B cell (primary cell): ENCODE results near the gene ZFP2. TPM values are rescaled to one million over a fixed set of nuclear protein-coding genes. Genes with fewer than 3 reads are reported as not detected.

Experiments used
- ATAC-seq: fragments of 200-7000 bp; cut with Tn5 transposase; one replicate; pipeline ENCODE4 v1.10.0; 2021; ENCODE audit warnings: low read depth, mild to moderate bottlenecking, moderate number of reproducible peaks, moderate library complexity
- CTCF ChIA-PET: fragments of 350-600 bp; sonication (Branson Sonifier 250); formaldehyde crosslinking; loops from one replicate; lab custom pipeline; 2021; ENCODE audit warnings: antibody characterized with exemption, inconsistent platforms; lab: Charles Lee
- POLR2A ChIA-PET: fragments of 350-600 bp; sonication (Branson Sonifier 250); formaldehyde crosslinking; loops from one replicate; lab custom pipeline; 2021; ENCODE audit warnings: antibody characterized with exemption; lab: Charles Lee
- DNase-seq: peaks from one replicate; pipeline ENCODE4 v3.0.0; 2013
- H2AFZ ChIP-seq: 2 replicates; pipeline ENCODE4 v1.6.1; 2012; ENCODE audit warnings: mild to moderate bottlenecking, low read depth, low read length; ENCODE audit not compliant: insufficient read depth, poor library complexity, severe bottlenecking
- H3K27ac ChIP-seq, 2 donors: 1 replicate in 1 of 2; 2 replicates in 1 of 2; pipeline ENCODE4 v1.5.1; 2012 to 2013; ENCODE audit warnings: low read length in 2 of 2, mild to moderate bottlenecking in 2 of 2, moderate library complexity in 1 of 2
- H3K27me3 ChIP-seq, 4 experiments: fragments of 200-600 bp in 1 of 4; sonication (generic) in 1 of 4; replicated peaks in 1 of 4; 1 replicate in 2 of 4; 2 replicates in 2 of 4; pipeline versions ENCODE4 v1.6.1 to v1.7.0; 2013 to 2016; ENCODE audit warnings: low read length in 3 of 4, mild to moderate bottlenecking in 2 of 4, mixed read lengths in 1 of 4, moderate library complexity in 1 of 4; ENCODE audit not compliant: insufficient read depth in 4 of 4, control insufficient read depth in 3 of 4; ENCODE audit errors: control extremely low read depth in 1 of 4
- H3K36me3 ChIP-seq, 2 experiments: replicated peaks in 1 of 2; 1 replicate in 1 of 2; 2 replicates in 1 of 2; pipeline versions ENCODE4 v1.6.1 to v1.7.1; 2013; ENCODE audit warnings: low read length in 1 of 2; ENCODE audit not compliant: insufficient read depth in 2 of 2, control insufficient read depth in 1 of 2; ENCODE audit errors: control extremely low read depth in 1 of 2, extremely low read depth in 1 of 2
- H3K4me1 ChIP-seq, 2 donors: fragments of 200-600 bp in 1 of 2; sonication (generic) in 1 of 2; 1 replicate in 1 of 2; 2 replicates in 1 of 2; pipeline versions ENCODE4 v1.5.1 to v1.6.1; 2013 to 2017; ENCODE audit warnings: low read length in 2 of 2; ENCODE audit not compliant: control insufficient read depth in 2 of 2, insufficient read depth in 2 of 2
- H3K4me2 ChIP-seq: replicated peaks from 2 replicates; pipeline ENCODE3; 2012; ENCODE audit warnings: mild to moderate bottlenecking, low read depth, low read length; ENCODE audit not compliant: poor library complexity, severe bottlenecking
- H3K4me3 ChIP-seq, 5 experiments: fragments of 200-600 bp in 1 of 5; sonication (generic) in 1 of 5; 1 replicate in 3 of 5; 2 replicates in 2 of 5; pipeline versions ENCODE4 v1.5.1 to v1.7.0; 2011 to 2016; ENCODE audit warnings: low read length in 4 of 5, mild to moderate bottlenecking in 4 of 5, low read depth in 2 of 5, control low read depth in 1 of 5, moderate library complexity in 1 of 5; ENCODE audit not compliant: insufficient read depth in 1 of 5; ENCODE audit errors: control extremely low read depth in 1 of 5, extremely low read depth in 1 of 5
- H3K79me2 ChIP-seq: fragments of 200-600 bp; sonication (generic); one replicate; pipeline ENCODE4 v1.6.0; 2016; ENCODE audit warnings: low read length; ENCODE audit not compliant: control insufficient read depth, insufficient read depth
- H3K9ac ChIP-seq: fragments of 200-600 bp; sonication (generic); 2 replicates; pipeline ENCODE4 v1.6.1; 2017; ENCODE audit warnings: mild to moderate bottlenecking, low read length, moderate library complexity
- H3K9me3 ChIP-seq, 3 donors: one replicate each; pipeline versions ENCODE4 v1.6.1 to v1.7.1; 2013; ENCODE audit warnings: low read length in 2 of 3; ENCODE audit not compliant: control insufficient read depth in 2 of 3, insufficient read depth in 1 of 3; ENCODE audit errors: control extremely low read depth in 1 of 3
- H4K20me1 ChIP-seq: 2 replicates; pipeline ENCODE4 v1.6.0; 2012; ENCODE audit warnings: mild to moderate bottlenecking, low read length; ENCODE audit not compliant: insufficient read depth, control insufficient read depth, poor library complexity, severe bottlenecking
- H3K27ac Mint-ChIP-seq: one replicate; pipeline ENCODE4 v1.8.0; 2021; ENCODE audit warnings: mixed read lengths
- H3K27me3 Mint-ChIP-seq: one replicate; pipeline ENCODE4 v1.8.0; 2021; ENCODE audit warnings: mixed read lengths
- H3K4me1 Mint-ChIP-seq: one replicate; pipeline ENCODE4 v1.8.0; 2021; ENCODE audit warnings: mixed read lengths
- H3K4me3 Mint-ChIP-seq: one replicate; pipeline ENCODE4 v1.8.0; 2021; ENCODE audit warnings: mixed read lengths
- H3K9me3 Mint-ChIP-seq: one replicate; pipeline ENCODE4 v1.8.0; 2022; ENCODE audit warnings: mixed read lengths; ENCODE audit not compliant: insufficient read depth
- CTCF ChIP-seq: fragments of 200-600 bp; IDR thresholded peaks from one replicate; pipeline ENCODE4 v1.8.0; 2022; ENCODE audit warnings: antibody characterized with exemption, mild to moderate bottlenecking
- EZH2 ChIP-seq: IDR thresholded peaks from 2 replicates; pipeline ENCODE4 v1.6.1; 2012; ENCODE audit warnings: borderline replicate concordance, low read depth, mild to moderate bottlenecking, moderate library complexity, low read length; ENCODE audit not compliant: insufficient read depth, poor library complexity, severe bottlenecking
- WGBS: methylation state at CpG from one replicate; pipeline ENCODE4 v1.1.5; 2013; ENCODE audit warnings: missing lambda C conversion rate; ENCODE audit not compliant: insufficient coverage; 5-methylcytosine and 5-hydroxymethylcytosine counted together
- intact Hi-C: fragments of 100-400 bp; cut with micrococcal nuclease; formaldehyde crosslinking; loops from one replicate; pipeline ENCODE4 v1.10.0; 2022
- polyA plus RNA-seq: library from polyadenylated mRNA; depleted of rRNA; stranded (reverse); fragments of >200 nt; gene quantifications from 2 replicates; pipeline ENCODE4 v1.2.3, GENCODE V29; 2012
- total RNA-seq, 2 donors: library from RNA; stranded (reverse); fragments of 120-200 nt in 1 of 2; gene quantifications; 1 replicate in 1 of 2; 2 replicates in 1 of 2; pipeline versions ENCODE4 v1.2.3 to v1.2.4, GENCODE V29; 2013 to 2022

ZFP2 gene
- total and polyA plus RNA-seq, 2 donors (not counting 1 experiment from before 2014, with no cell fraction given): 0.72 to 2.2 TPM

DNA sequence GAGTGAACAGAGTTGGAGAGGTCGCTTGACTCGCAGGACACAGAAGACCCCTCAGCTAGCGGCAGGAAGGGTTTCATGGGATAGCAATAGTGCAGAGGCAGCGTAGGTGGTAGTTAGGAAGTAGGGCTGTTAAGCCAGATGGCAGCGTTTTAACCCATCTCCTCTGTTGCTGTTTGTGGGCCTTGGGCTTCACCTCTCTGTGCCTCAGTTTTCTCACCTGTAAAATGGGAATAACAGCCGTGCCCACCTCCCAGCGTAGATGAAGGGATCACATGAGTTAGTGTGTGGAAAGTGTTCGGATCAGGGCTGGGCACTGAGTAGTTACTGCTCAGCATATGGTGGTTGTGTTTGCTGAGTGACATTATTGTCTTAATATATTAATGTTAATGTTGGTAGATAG is 34.1 kb upstream of the ZFP2 start:
- CTCF ChIA-PET: no interaction called here
- peaks cover 22% of the 10 kb centered on the region for H3K4me1 Mint-ChIP-seq
- no peaks in the 10 kb centered on the region for H3K9me3 Mint-ChIP-seq
- Histone ChIP-seq H2AFZ (no peak overlapping the region), H3K36me3 (peaks cover 9 to 13% of the 10 kb centered on the region in 2 experiments), H3K79me2 (peaks cover 22% of the 10 kb centered on the region), H3K27ac (no peak overlapping the region), H3K4me3 (no peak overlapping the region), H3K4me1 (peaks cover 4 to 9% of the 10 kb centered on the region in 2 donors), H3K27me3 (no peaks in the 10 kb centered on the region), H3K9ac (no peak overlapping the region), H4K20me1 (no peaks in the 10 kb centered on the region), H3K4me2 (no peak overlapping the region), H3K9me3 (no peaks in the 10 kb centered on the region)
- intact Hi-C loops: no loop called here
- no peak overlapping the region for H3K27ac Mint-ChIP-seq
- WGBS: 100% methylated on average over 8 of the region's 8 CpGs
- ATAC-seq (no peak), DNase-seq (no peak)
- POLR2A ChIA-PET: no interaction called here
- H3K4me3 Mint-ChIP-seq: peak overlapping the region; percentile 77
- H3K27me3 Mint-ChIP-seq: no peaks in the 10 kb centered on the region
- no peak for TF ChIP-seq CTCF
- TF ChIP-seq EZH2: no peak

- POLR2A ChIA-PET: no interaction called here
- peaks cover 6% of the 10 kb centered on the region for H3K4me1 Mint-ChIP-seq
- H3K4me1 ChIP-seq: no peaks in the 10 kb centered on the region
- WGBS: no CpG with 5 or more reads among the region's 4 CpGs
- no peak overlapping the region for H3K27ac ChIP-seq
- no peaks in the 10 kb centered on the region for H3K27me3 ChIP-seq
- peaks cover 2% of the 10 kb centered on the region for H3K9me3 Mint-ChIP-seq
- ATAC-seq (no peak), DNase-seq (no peak)
- H3K4me3 ChIP-seq: no peak overlapping the region
- CTCF ChIA-PET: interaction anchor here (0.7 kb wide), 1 partner anchor 43 kb away, joined by 3 read pairs; no protein-coding TSS in a partner anchor
- no peak overlapping the region for H3K4me2 ChIP-seq
- peaks cover 14 to 38% of the 10 kb centered on the region in 2 experiments for H3K36me3 ChIP-seq
- H4K20me1 ChIP-seq: no peaks in the 10 kb centered on the region
- no peak overlapping the region for H3K4me3 Mint-ChIP-seq
- no peak overlapping the region for H3K9ac ChIP-seq
- peaks cover 0 to 3% (median 0%) of the 10 kb centered on the region in 3 donors for H3K9me3 ChIP-seq
- H3K79me2 ChIP-seq: no peaks in the 10 kb centered on the region
- TF ChIP-seq EZH2 (no peak), CTCF (no peak)
- intact Hi-C loops: no loop called here
- H3K27ac Mint-ChIP-seq: no peak overlapping the region
- H3K27me3 Mint-ChIP-seq: no peaks in the 10 kb centered on the region
- no peak overlapping the region for H2AFZ ChIP-seq
Observed at GRCh38 chr5:178866946-178867345, 28.8 kb upstream of the ZFP2 start.
